Esophagus squamous epithelium (tissue), 4 donors: ENCODE measurements around the gene TMEM89.

Experiments
- CTCF ChIP-seq, 6 experiments: fragments of 450-650 bp in 4 of 6; fragments of 200-600 bp in 2 of 6; sonication (generic) in 2 of 6; IDR thresholded peaks; one replicate each; pipeline ENCODE4 v1.5.1; 2016 to 2019; ENCODE audit warnings: antibody characterized with exemption in 6 of 6, mild to moderate bottlenecking in 4 of 6, moderate library complexity in 4 of 6
- POLR2A ChIP-seq, 4 donors: fragments of 450-650 bp; IDR thresholded peaks; one replicate each; pipeline ENCODE4 v1.6.1; 2017; ENCODE audit warnings: antibody characterized with exemption in 4 of 4, mild to moderate bottlenecking in 4 of 4, moderate library complexity in 3 of 4

- no peak for TF ChIP-seq CTCF (IDR thresholded peaks at IDR 0.05)
- no peak for TF ChIP-seq POLR2A (IDR thresholded peaks at IDR 0.05)
Measured at GRCh38 chr3:48633743-48634142, 12.2 kb upstream of the TMEM89 start.
